CD4-positive, alpha-beta T cell treated with Interleukin-17A for 1 hour (primary cell): ENCODE results near the gene GPS2.

Source experiments
- DNase-seq: peaks from one replicate; pipeline ENCODE4 v3.0.0-alpha.2; 2020

Gene GPS2

GRCh38 chr17:7292194-7292593, 23.0 kb downstream of the GPS2 start:
- DNase-seq, result no peak

- DNase-seq, result no peak
Observed at GRCh38 chr17:7290685-7291084, 24.5 kb downstream of the GPS2 start.

- no peak for DNase-seq
Observed at GRCh38 chr17:7290166-7290565, 25.0 kb downstream of the GPS2 start.

DNA sequence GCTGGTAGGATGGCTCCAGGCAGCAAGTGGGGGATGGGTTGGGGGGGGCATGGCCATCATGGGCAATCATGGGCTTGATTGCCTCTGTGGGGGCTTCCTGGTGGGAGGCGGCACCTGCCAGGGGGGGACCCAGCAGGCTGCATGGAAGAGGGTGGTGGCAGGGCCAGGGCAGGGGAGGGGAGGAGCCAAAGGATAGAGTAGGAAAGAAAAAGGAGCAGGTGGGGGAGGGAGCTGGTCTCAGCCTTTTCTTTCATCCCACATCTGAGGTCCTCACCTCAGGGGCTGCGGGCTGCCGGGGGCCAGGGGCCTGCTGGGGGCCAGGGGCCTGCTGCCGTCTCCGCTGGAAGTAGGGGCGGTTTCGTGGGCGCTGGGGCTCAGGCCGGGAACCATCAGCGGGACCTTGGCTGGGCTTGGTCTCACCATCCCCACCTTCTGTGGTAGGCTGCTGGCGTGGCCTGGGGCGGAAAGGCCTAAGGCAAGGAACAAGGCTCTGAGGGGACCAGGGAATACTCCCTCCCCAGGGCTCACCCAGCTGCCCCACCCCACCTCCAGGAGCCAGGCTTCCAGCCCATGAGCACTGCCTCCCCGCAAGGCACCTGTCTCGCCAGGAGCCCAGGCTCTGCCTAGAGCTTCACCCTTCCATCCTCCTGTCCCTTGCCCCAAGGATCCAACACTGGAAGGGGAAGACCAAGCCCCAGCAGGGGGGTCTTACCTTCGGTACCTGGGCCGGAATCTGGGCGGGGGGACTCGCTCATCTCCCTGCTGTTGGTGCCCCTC, 25.7 kb downstream of the GPS2 start:
- DNase-seq, result no peak

- no peak for DNase-seq
Observed at GRCh38 chr17:7285679-7286078, 29.5 kb downstream of the GPS2 start.

DNA sequence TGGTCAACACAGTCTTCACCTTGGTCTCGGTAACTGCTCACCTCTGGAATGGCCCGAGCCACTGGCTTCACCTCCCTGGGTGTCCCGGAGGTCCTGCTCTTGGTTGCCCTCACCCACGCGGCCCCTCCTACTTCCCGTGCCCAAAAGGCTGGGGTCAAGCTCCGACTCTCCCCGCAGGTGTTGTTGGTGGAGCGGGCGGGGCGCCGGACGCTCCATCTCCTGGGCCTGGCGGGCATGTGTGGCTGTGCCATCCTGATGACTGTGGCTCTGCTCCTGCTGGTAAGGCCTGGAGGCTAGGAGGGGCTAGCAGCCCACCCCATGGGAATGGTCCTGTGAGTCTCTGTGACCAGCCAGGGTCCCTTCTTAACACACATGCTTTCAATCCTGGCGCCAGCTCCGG, 30.2 kb downstream of the GPS2 start:
- no peak for DNase-seq

DNA sequence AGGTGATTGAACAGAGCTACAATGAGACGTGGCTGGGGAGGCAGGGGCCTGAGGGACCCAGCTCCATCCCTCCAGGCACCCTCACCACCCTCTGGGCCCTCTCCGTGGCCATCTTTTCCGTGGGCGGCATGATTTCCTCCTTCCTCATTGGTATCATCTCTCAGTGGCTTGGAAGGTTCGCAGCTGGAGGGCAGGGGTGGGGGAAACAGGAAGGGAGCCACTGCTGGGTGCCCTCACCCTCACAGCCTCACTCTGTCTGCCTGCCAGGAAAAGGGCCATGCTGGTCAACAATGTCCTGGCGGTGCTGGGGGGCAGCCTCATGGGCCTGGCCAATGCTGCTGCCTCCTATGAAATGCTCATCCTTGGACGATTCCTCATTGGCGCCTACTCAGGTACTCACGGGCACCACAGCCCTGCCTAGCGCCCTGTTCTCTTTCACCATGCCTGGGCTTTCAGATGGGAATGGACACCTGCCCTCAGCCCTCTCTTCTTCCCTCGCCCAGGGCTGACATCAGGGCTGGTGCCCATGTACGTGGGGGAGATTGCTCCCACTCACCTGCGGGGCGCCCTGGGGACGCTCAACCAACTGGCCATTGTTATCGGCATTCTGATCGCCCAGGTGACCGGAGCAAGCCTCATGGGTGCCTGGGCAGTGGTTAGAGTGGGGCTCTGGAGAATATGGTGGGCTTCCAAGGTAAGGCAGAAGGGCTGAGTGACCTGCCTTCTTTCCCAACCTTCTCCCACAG, 31.5 kb downstream of the GPS2 start:
- no peak for DNase-seq

DNA sequence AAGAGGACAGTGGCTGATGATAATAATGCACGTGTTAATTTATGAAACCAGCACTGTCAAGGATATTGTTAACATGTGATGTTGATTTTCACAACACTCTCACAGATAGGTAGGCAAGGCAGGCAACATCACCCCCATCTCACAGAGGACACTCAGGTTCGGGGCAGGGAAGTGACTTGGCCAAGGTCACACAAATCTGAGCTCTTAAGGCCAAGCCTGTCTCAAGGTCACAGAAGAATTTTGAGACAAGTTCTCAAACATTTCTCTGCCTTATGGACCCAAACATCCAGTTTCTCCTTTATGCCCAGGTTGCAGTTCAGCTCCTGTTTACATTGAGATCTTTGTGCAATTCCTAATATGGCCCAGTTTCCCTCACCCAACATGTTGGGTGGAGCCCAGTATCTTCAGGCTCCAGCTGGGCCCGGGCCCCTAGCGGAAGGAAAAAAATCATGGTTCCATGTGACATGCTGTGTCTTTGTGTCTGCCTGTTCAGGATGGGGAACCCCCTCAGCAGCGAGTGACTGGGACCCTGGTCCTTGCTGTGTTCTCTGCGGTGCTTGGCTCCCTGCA, 32.3 kb downstream of the GPS2 start:
- DNase-seq, result no peak

GRCh38 chr17:7281953-7282751, 33.0 kb downstream of the GPS2 start:
- no peak for DNase-seq

- peak; percentile 89 for DNase-seq
Observed at GRCh38 chr17:7281074-7281952, 33.8 kb downstream of the GPS2 start, which contains the start of gene SLC2A4. Gene SLC2A4 (plus strand): TSS chr17:7281718. CDS start chr17:7281935, 217 bp downstream.

DNA sequence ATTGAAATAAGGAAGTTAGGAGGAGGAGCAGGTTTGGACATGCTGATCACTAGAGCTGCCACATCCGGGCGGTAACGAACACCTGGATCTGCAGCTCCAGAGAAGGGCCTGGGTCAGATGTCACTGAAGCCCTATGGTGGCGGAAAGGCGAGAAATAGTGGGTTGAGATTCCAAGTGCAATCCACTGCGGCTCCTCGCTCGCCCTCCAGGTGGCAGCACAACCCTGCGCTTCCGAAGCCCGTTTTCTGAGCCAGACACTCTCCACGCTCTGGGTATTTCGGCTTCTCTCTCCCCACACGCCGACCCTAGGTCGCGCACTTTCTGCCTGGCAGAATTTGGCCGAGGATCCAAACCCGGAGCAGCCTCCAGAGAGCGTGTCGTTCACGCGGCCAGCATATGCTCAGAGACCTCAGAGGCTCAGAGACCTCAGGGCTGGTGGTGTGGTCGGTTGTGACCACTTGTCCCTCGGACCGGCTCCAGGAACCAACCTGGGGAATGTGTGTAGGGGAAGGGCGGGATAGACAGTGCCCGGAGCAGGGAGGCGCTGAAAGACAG, 34.6 kb downstream of the GPS2 start:
- DNase-seq, result peak; percentile 90

DNA sequence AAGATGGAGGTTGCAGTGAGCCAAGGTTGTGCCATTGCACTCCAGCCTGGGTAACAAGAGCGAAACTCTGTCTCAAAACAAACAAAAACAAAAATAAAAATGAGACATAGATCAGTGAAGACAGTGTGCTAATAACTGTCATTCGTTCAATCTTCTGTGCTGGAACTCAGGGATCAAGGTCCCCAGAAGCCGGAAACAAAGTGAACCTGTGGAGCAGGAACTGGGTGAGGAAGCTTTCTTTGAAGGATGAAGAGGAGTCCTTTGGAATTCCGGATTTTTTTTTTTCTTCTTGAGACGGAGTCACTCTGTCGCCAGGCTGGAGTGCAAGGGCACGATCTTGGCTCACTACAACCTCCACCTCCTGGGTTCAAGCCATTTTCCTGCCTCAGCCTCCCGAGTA, 35.7 kb downstream of the GPS2 start:
- DNase-seq, result no peak

GRCh38 chr17:7266784-7267183, 48.4 kb downstream of the GPS2 start:
- DNase-seq, result no peak

DNA sequence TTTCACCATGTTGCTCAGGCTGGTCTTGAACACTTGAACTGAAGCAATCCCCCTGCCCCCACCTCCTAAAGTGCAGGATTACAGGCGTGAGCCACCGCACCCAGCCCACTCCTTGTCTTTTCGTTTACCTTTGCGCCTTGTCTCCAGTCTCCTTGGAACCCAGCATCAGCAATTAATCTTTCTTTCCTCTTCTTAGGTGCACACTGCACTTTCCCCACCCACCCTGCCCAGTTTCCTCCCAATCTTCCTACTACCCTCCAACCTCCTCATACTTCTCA, 51.4 kb downstream of the GPS2 start:
- DNase-seq, result no peak

- no peak for DNase-seq
Observed at GRCh38 chr17:7262935-7263800, 52.0 kb downstream of the GPS2 start.
